BJ (cell line): ENCODE results near the gene ADARB2. TPM values are rescaled to one million over a fixed set of nuclear protein-coding genes. Genes with fewer than 3 reads are reported as not detected.

Experiments
- CTCF ChIA-PET: fragments of 350-600 bp; formaldehyde crosslinking; extraction: SDS; loops from one replicate; lab custom pipeline; 2021; ENCODE audit warnings: antibody characterized with exemption, inconsistent platforms; lab: Yijun Ruan, JAX
- POLR2A ChIA-PET: fragments of 300-600 bp; sonication (Branson Sonifier 250); formaldehyde crosslinking; extraction: SDS; loops from one replicate; lab custom pipeline; 2021; ENCODE audit warnings: antibody characterized with exemption; lab: Charles Lee
- DNase-seq: peaks from one replicate; pipeline ENCODE4 v3.0.0-alpha.2; 2011; ENCODE audit warnings: low read depth
- H3K27me3 ChIP-seq: 2 replicates; pipeline ENCODE4 v1.6.0; 2011; ENCODE audit warnings: low read length; ENCODE audit not compliant: control insufficient read depth, insufficient read depth
- H3K36me3 ChIP-seq: 2 replicates; pipeline ENCODE4 v1.5.1; 2011; ENCODE audit warnings: low read length; ENCODE audit not compliant: control insufficient read depth, insufficient read depth
- H3K4me3 ChIP-seq: 2 replicates; pipeline ENCODE4 v1.5.1; 2011; ENCODE audit warnings: low read depth, mild to moderate bottlenecking, control low read depth, low read length
- CTCF ChIP-seq: IDR thresholded peaks from 2 replicates; pipeline ENCODE4 v1.5.1; 2011; ENCODE audit warnings: low read depth, mild to moderate bottlenecking, control low read depth, inconsistent platforms, low read length, moderate library complexity; ENCODE audit not compliant: insufficient read depth
- polyA plus RNA-seq: library from polyadenylated mRNA; depleted of rRNA; stranded (reverse); fragments of >200 nt; gene quantifications from 2 replicates; pipeline ENCODE4 v1.2.3, GENCODE V29; 2011

ADARB2 gene
- polyA plus RNA-seq, 1 experiment: not detected

DNA sequence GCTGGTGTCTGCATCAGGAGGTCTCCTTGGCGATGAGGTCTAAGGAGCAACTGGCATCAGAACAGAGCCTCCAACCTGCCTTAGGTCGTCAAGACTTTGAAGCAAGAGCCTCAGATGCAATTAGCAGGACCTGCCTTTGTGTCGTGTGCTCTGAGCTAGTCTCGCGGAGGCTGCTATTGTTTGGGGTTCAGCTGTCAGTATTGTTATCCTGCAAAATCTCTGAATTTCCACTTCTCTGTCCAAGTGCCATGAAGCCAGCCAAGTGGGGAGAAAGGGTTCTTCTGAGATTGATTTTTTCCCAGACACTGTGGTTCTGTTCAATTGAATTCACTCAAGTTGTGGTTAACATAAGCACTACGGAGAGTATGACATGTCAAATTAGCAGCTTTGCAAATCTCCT is 78.7 kb downstream of the ADARB2 start:
- TF ChIP-seq CTCF: no peak
- ChIA-PET POLR2A (no interaction called here), CTCF (no interaction called here)
- DNase-seq: no peak
- Histone ChIP-seq H3K36me3 (no peaks in the 10 kb centered on the region), H3K4me3 (no peak overlapping the region), H3K27me3 (no peaks in the 10 kb centered on the region)

DNA sequence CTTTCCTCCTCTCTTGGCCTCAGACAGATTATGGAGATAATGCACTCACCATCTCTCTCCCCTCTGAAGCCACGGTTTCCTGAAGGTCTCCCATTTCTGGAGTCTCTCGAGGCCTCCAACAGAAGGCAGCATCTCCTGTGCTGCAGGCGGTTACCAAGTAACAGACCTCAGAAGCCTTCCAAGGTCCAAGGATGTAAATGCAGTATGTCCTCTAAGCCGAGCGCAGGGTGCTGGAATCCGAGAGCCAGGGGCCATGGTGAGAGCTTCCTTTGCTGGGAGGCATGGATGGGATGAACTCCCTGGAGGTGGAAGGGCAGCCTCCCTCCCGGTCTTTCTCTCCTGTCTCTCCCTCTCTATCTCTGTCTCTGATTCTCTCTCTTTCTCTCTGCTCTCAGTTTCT is 79.8 kb downstream of the ADARB2 start:
- DNase-seq: no peak
- H3K36me3 ChIP-seq: no peaks in the 10 kb centered on the region
- POLR2A ChIA-PET: no interaction called here
- CTCF ChIA-PET: no interaction called here
- no peak for TF ChIP-seq CTCF
- no peak overlapping the region for H3K4me3 ChIP-seq
- H3K27me3 ChIP-seq: no peaks in the 10 kb centered on the region

GRCh38 chr10:1655367-1655766 is 82.0 kb downstream of the ADARB2 start:
- POLR2A ChIA-PET: no interaction called here

GRCh38 chr10:1654811-1655356 is 82.4 kb downstream of the ADARB2 start:
- H3K27me3 ChIP-seq: no peaks in the 10 kb centered on the region
- CTCF ChIA-PET: no interaction called here
- no peaks in the 10 kb centered on the region for H3K36me3 ChIP-seq
- no peak for DNase-seq
- no peak for TF ChIP-seq CTCF
- H3K4me3 ChIP-seq: no peak overlapping the region
- POLR2A ChIA-PET: no interaction called here

More at GRCh38 chr10:1655367-1655766, 82.0 kb downstream of the ADARB2 start:
- no peak for DNase-seq
- Histone ChIP-seq H3K4me3 (no peak overlapping the region), H3K27me3 (no peaks in the 10 kb centered on the region), H3K36me3 (no peaks in the 10 kb centered on the region)
- CTCF ChIA-PET: no interaction called here
- no peak for TF ChIP-seq CTCF

DNA sequence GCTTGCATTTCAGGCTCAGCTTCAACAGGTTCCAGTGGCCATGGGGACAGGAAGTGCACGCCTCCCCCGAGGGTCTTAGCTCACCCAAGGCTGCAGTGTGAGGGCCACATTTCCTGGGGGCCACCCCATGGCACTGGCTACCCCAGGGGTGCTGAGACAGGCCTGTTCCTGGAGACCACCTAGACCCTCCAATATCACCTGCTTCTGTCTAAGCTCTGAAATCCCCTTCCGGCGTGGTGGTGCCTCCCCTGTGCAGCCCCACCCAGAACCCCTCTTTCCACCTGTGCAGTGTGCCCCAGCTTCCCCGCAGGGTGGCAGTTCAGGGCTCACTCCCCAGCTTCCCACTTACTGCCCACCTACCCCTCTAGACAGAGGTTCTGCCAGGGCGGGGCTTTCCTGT is 83.1 kb downstream of the ADARB2 start:
- no peaks in the 10 kb centered on the region for H3K36me3 ChIP-seq
- CTCF ChIA-PET: no interaction called here
- POLR2A ChIA-PET: no interaction called here
- H3K4me3 ChIP-seq: no peak overlapping the region
- no peaks in the 10 kb centered on the region for H3K27me3 ChIP-seq
- no peak for DNase-seq
- no peak for TF ChIP-seq CTCF
